GM23338 (cell line): ENCODE data around the gene DDX54. TPM values are rescaled to one million over a fixed set of nuclear protein-coding genes. Genes with fewer than 3 reads are reported as not detected.

ENCODE experiments used
- ATAC-seq: fragments of 200-7000 bp; cut with Tn5 transposase; 3 replicates; pipeline ENCODE4 v1.9.1; 2020
- DNase-seq: peaks from one replicate; pipeline ENCODE4 v3.0.0-alpha.2; 2015; ENCODE audit warnings: low spot score
- H2AFZ ChIP-seq: fragments of 200-600 bp; sonication (generic); 2 replicates; pipeline ENCODE4 v1.8.0; 2016; ENCODE audit warnings: antibody characterized with exemption, mild to moderate bottlenecking, moderate library complexity
- H3F3A ChIP-seq: fragments of 200-600 bp; sonication (generic); replicated peaks from 2 replicates; pipeline ENCODE4 v1.8.0; 2017; ENCODE audit warnings: antibody characterized with exemption, mixed run types, low read depth
- H3K27ac ChIP-seq: fragments of 200-600 bp; sonication (generic); 2 replicates; pipeline ENCODE4 v1.6.1; 2016; ENCODE audit warnings: low read depth
- H3K27me3 ChIP-seq: fragments of 200-600 bp; sonication (generic); 2 replicates; pipeline ENCODE4 v1.8.0; 2016; ENCODE audit warnings: mild to moderate bottlenecking, mixed run types, moderate library complexity; ENCODE audit not compliant: insufficient read depth
- H3K36me3 ChIP-seq: fragments of 200-600 bp; sonication (generic); 2 replicates; pipeline ENCODE4 v1.8.0; 2016; ENCODE audit warnings: mild to moderate bottlenecking; ENCODE audit not compliant: insufficient read depth
- H3K4me1 ChIP-seq: fragments of 200-600 bp; sonication (generic); 2 replicates; pipeline ENCODE4 v1.8.0; 2016; ENCODE audit warnings: mild to moderate bottlenecking, moderate library complexity; ENCODE audit not compliant: insufficient read depth
- H3K4me2 ChIP-seq: fragments of 200-600 bp; sonication (generic); 2 replicates; pipeline ENCODE4 v1.7.1; 2017; ENCODE audit warnings: mixed run types
- H3K4me3 ChIP-seq: fragments of 200-600 bp; sonication (generic); 2 replicates; pipeline ENCODE4 v1.6.1; 2016; ENCODE audit warnings: mixed run types
- H3K79me2 ChIP-seq: fragments of 200-600 bp; sonication (generic); replicated peaks from 2 replicates; pipeline ENCODE4 v1.8.0; 2017; ENCODE audit warnings: mild to moderate bottlenecking; ENCODE audit not compliant: insufficient read depth
- H3K9me2 ChIP-seq: fragments of 200-600 bp; sonication (generic); 2 replicates; pipeline ENCODE4 v1.8.0; 2017; ENCODE audit not compliant: insufficient read depth
- H4K20me1 ChIP-seq: fragments of 200-600 bp; sonication (generic); replicated peaks from 2 replicates; pipeline ENCODE4 v1.8.0; 2017; ENCODE audit warnings: mild to moderate bottlenecking; ENCODE audit not compliant: insufficient read depth
- H3K27ac Mint-ChIP-seq: 2 replicates; pipeline ENCODE4 v1.8.0; 2020; ENCODE audit warnings: inconsistent platforms, mild to moderate bottlenecking, moderate library complexity, mixed read lengths
- H3K27me3 Mint-ChIP-seq: 3 replicates; pipeline ENCODE4 v1.8.0; 2022; ENCODE audit warnings: low read depth, mild to moderate bottlenecking, moderate library complexity, mixed read lengths, inconsistent platforms; ENCODE audit not compliant: insufficient read depth, poor library complexity
- H3K36me3 Mint-ChIP-seq: 3 replicates; pipeline ENCODE4 v1.8.0; 2021; ENCODE audit warnings: low read depth, mild to moderate bottlenecking, inconsistent platforms, moderate library complexity, mixed read lengths
- H3K4me1 Mint-ChIP-seq: 3 replicates; pipeline ENCODE4 v1.8.0; 2020; ENCODE audit warnings: mild to moderate bottlenecking, inconsistent platforms, mixed read lengths
- H3K4me3 Mint-ChIP-seq: 3 replicates; pipeline ENCODE4 v1.8.0; 2021; ENCODE audit warnings: moderate library complexity, mild to moderate bottlenecking, inconsistent platforms, mixed read lengths
- H3K9me3 Mint-ChIP-seq: 3 replicates; pipeline ENCODE4 v1.8.0; 2020; ENCODE audit warnings: moderate library complexity, mild to moderate bottlenecking, inconsistent platforms, mixed read lengths
- EZH2 ChIP-seq: fragments of 200-600 bp; sonication (generic); IDR thresholded peaks from one replicate; pipeline ENCODE4 v1.8.0; 2017; ENCODE audit warnings: antibody characterized with exemption, mild to moderate bottlenecking, low read depth; ENCODE audit not compliant: unreplicated experiment
- EZH2phosphoT487 ChIP-seq: fragments of 200-600 bp; sonication (generic); IDR thresholded peaks from one replicate; pipeline ENCODE4 v1.8.1; 2018; ENCODE audit warnings: antibody characterized with exemption; ENCODE audit not compliant: unreplicated experiment
- JUNB ChIP-seq: IDR thresholded peaks from one replicate; pipeline ENCODE4 v1.6.1; 2016; ENCODE audit warnings: antibody characterized with exemption; ENCODE audit not compliant: unreplicated experiment
- NANOG ChIP-seq: IDR thresholded peaks from 2 replicates; pipeline ENCODE4 v1.6.1; 2016; ENCODE audit warnings: antibody characterized with exemption, borderline replicate concordance
- POLR2AphosphoS5 ChIP-seq: IDR thresholded peaks from 2 replicates; pipeline ENCODE4 v1.6.1; 2016; ENCODE audit warnings: antibody characterized with exemption, low read depth
- ZNF114 ChIP-seq: fragments of 250-450 bp; sonication (Bioruptor Pico); IDR thresholded peaks from 2 replicates; pipeline ENCODE4 v1.5.0; 2020; ENCODE audit warnings: mild to moderate bottlenecking, moderate library complexity
- ZNF331 ChIP-seq: fragments of 250-450 bp; sonication (Bioruptor Pico); IDR thresholded peaks from 2 replicates; pipeline ENCODE4 v1.5.0; 2020; ENCODE audit warnings: low read depth, mild to moderate bottlenecking, moderate library complexity
- polyA plus RNA-seq: library from polyadenylated mRNA; unstranded; fragments of >200 nt; fragmentation: Nextera tagmentation; extraction: Ambion mirVana; gene quantifications from 2 replicates; pipeline ENCODE4 v1.2.1, GENCODE V29; 2016
- total RNA-seq: library from RNA; depleted of rRNA; stranded (reverse); fragments of >200 nt; shearing (Covaris generic); gene quantifications from 2 replicates; pipeline ENCODE4 v1.2.3, GENCODE V29; 2014
- TF ChIP-seq, protein P1 (sequence below): IDR thresholded peaks from 2 replicates; pipeline ENCODE4 v1.6.1; 2016; ENCODE audit warnings: antibody characterized with exemption
- TF ChIP-seq, protein P2 (sequence below), 2 experiments: fragments of 200-600 bp in 1 of 2; sonication (generic) in 1 of 2; conservative IDR thresholded peaks; 2 replicates each; pipeline versions ENCODE4 v1.5.1 to v1.6.1; 2016 to 2017; ENCODE audit warnings: antibody characterized with exemption in 2 of 2, low read depth in 2 of 2, mild to moderate bottlenecking in 2 of 2, moderate library complexity in 1 of 2

Gene DDX54
- total and polyA plus RNA-seq, 2 experiments from 2014 or later, result 84.1 to 89.4 TPM

DNA sequence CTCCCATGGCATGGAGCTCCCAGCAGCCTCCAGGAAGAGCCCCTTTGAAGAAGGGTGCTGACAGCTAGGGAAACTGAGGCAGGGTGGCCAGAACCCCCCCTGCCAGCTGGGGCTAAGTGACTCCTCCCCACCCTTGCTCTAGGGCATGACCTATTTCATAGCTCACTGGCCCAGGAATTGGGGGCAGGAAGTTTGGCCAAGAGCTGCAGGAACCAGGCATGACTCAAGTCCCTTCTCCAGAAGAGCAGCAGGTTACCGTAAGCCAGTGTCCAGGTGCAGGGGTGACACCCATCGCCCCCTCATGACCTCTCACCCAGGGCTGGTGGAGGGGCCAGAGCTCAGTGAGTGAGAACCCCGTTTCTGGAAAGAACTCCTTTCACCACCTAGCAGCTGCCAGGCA is 51.6 kb downstream of the DDX54 start:
- H3K27ac ChIP-seq, result no peak overlapping the region
- TF ChIP-seq ZNF114 (CRISPR knock-in tag), result no peak
- no peak for TF ChIP-seq EZH2phosphoT487
- no peaks in the 10 kb centered on the region for H4K20me1 ChIP-seq
- no peaks in the 10 kb centered on the region for H3K36me3 ChIP-seq
- 0 out of 2 replicates have a peak, but pooled peaks cover 4% of the 10 kb centered on the region for H3F3A ChIP-seq
- Mint-ChIP-seq H3K4me3 (no peak overlapping the region), H3K27me3 (peaks cover 24% of the 10 kb centered on the region), H3K4me1 (peaks cover 19% of the 10 kb centered on the region), H3K9me3 (no peaks in the 10 kb centered on the region), H3K36me3 (no peaks in the 10 kb centered on the region), H3K27ac (no peak overlapping the region)
- H3K9me2 ChIP-seq, result no peaks in the 10 kb centered on the region
- H3K4me1 ChIP-seq, result peaks cover 14% of the 10 kb centered on the region
- peaks cover 8% of the 10 kb centered on the region for H3K27me3 ChIP-seq
- no peak for ATAC-seq
- no peak overlapping the region for H3K4me2 ChIP-seq
- no peak overlapping the region for H2AFZ ChIP-seq
- H3K79me2 ChIP-seq, result no peaks in the 10 kb centered on the region
- H3K4me3 ChIP-seq, result no peak overlapping the region
- no peak for DNase-seq

DNA sequence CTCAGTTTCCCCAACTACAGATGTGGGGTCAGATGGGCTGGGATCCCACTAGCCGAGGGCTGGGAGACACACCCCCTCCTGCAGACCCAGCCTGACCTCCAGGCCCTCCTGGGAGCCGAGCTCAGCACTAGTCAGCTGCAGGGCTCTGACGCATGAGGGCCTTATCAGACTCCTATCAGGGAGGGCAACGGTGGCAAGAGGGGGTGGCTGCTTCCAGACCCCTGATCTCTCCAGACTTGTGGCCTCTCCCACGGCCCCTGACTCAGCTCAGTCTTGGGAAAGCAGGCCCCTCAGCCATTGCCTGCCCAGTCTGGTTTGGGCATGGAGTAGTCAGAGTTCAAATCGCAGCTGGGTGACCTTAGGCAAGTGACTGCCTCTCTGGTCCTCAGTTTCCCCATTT is 52.2 kb downstream of the DDX54 start:
- H3K27me3 ChIP-seq, result peaks cover 8% of the 10 kb centered on the region
- H3K79me2 ChIP-seq, result no peaks in the 10 kb centered on the region
- 0 out of 2 replicates have a peak, but pooled peaks cover 4% of the 10 kb centered on the region for H3F3A ChIP-seq
- H3K27me3 Mint-ChIP-seq, result peaks cover 26% of the 10 kb centered on the region
- no peaks in the 10 kb centered on the region for H3K9me2 ChIP-seq
- H3K27ac ChIP-seq, result no peak overlapping the region
- H3K4me1 Mint-ChIP-seq, result peaks cover 19% of the 10 kb centered on the region
- no peaks in the 10 kb centered on the region for H3K36me3 ChIP-seq
- H3K4me3 Mint-ChIP-seq, result no peak overlapping the region
- no peaks in the 10 kb centered on the region for H3K36me3 Mint-ChIP-seq
- H4K20me1 ChIP-seq, result no peaks in the 10 kb centered on the region
- DNase-seq (no peak), ATAC-seq (no peak)
- H3K4me1 ChIP-seq, result peaks cover 14% of the 10 kb centered on the region
- no peaks in the 10 kb centered on the region for H3K9me3 Mint-ChIP-seq
- TF ChIP-seq ZNF331 (CRISPR knock-in tag), result no peak
- TF ChIP-seq, protein P1, sequence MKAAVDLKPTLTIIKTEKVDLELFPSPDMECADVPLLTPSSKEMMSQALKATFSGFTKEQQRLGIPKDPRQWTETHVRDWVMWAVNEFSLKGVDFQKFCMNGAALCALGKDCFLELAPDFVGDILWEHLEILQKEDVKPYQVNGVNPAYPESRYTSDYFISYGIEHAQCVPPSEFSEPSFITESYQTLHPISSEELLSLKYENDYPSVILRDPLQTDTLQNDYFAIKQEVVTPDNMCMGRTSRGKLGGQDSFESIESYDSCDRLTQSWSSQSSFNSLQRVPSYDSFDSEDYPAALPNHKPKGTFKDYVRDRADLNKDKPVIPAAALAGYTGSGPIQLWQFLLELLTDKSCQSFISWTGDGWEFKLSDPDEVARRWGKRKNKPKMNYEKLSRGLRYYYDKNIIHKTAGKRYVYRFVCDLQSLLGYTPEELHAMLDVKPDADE, result no peak
- TF ChIP-seq EZH2, result no peak
- no peak for TF ChIP-seq NANOG
- no peak overlapping the region for H3K4me2 ChIP-seq
- no peak overlapping the region for H3K27ac Mint-ChIP-seq
- H2AFZ ChIP-seq, result no peak overlapping the region
- H3K4me3 ChIP-seq, result no peak overlapping the region

DNA sequence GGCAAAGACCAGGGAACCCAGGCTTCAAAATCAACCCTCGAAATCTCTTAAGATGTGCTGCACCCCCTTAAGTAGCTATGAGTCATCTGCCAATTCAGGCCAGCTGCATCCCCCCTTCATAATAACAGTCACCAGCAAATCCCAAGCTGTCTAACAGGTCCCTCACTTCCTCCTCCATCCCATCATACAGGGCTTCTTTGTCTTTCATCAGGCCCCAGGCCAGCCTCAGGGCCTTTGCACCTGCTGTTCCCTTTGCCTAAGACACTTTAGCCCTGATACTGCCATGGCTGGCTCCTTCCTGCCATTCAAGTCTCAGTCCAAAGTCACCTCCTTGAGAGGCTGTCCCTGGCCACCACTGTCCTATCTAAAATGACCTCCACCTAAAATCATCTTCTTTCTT is 53.7 kb downstream of the DDX54 start:
- Histone ChIP-seq H4K20me1 (no peaks in the 10 kb centered on the region), H3F3A (0 out of 2 replicates have a peak, but pooled peaks cover 4% of the 10 kb centered on the region), H3K36me3 (no peaks in the 10 kb centered on the region), H2AFZ (no peak overlapping the region), H3K4me1 (peaks cover 13% of the 10 kb centered on the region), H3K4me3 (no peak overlapping the region), H3K79me2 (no peaks in the 10 kb centered on the region), H3K9me2 (no peaks in the 10 kb centered on the region), H3K27me3 (peaks cover 8% of the 10 kb centered on the region), H3K4me2 (no peak overlapping the region), H3K27ac (no peak overlapping the region)
- H3K4me3 Mint-ChIP-seq, result no peak overlapping the region
- H3K9me3 Mint-ChIP-seq, result no peaks in the 10 kb centered on the region
- H3K27me3 Mint-ChIP-seq, result peaks cover 22% of the 10 kb centered on the region
- no peaks in the 10 kb centered on the region for H3K36me3 Mint-ChIP-seq
- no peak for DNase-seq
- ATAC-seq, result no peak
- no peak overlapping the region for H3K27ac Mint-ChIP-seq
- peaks cover 15% of the 10 kb centered on the region for H3K4me1 Mint-ChIP-seq
- TF ChIP-seq, protein P2, sequence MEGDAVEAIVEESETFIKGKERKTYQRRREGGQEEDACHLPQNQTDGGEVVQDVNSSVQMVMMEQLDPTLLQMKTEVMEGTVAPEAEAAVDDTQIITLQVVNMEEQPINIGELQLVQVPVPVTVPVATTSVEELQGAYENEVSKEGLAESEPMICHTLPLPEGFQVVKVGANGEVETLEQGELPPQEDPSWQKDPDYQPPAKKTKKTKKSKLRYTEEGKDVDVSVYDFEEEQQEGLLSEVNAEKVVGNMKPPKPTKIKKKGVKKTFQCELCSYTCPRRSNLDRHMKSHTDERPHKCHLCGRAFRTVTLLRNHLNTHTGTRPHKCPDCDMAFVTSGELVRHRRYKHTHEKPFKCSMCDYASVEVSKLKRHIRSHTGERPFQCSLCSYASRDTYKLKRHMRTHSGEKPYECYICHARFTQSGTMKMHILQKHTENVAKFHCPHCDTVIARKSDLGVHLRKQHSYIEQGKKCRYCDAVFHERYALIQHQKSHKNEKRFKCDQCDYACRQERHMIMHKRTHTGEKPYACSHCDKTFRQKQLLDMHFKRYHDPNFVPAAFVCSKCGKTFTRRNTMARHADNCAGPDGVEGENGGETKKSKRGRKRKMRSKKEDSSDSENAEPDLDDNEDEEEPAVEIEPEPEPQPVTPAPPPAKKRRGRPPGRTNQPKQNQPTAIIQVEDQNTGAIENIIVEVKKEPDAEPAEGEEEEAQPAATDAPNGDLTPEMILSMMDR (conservative IDR thresholded peaks at IDR 0.05; ENCODE audit: low read depth in 2 of 2), result no peak
- TF ChIP-seq POLR2AphosphoS5 (no peak), JUNB (no peak), EZH2 (no peak), ZNF114 (CRISPR knock-in tag) (no peak)
- TF ChIP-seq, protein P1, result no peak
